Measurements from ENCODE around the gene MARCHF5. TPM values are rescaled to one million over a fixed set of nuclear protein-coding genes. Genes with fewer than 3 reads are reported as not detected.

MARCHF5 gene
- total RNA-seq, 1 donor from 2014 or later, result 52.1 TPM

DNA sequence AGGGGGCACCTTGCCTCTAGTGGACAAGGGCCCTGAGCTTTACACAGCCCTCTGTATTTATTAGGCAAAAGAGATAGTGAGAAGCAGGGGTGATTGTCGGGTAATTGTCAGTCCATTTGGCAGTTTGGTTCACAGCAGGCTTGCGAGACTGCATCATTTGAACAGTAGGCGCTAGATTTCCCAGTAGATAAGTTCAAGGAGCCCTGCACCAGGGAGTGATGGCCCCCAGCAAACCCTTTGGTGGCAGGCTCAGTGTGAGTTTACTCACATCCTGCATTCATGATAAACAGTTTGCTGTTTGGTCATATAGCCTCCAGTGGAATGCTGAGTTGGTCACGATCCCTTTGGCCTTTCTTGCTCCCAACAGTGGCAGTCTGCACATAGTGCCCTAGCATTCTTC is 59.4 kb downstream of the MARCHF5 start:
- Mint-ChIP-seq H3K4me3 (ENCODE audit: unreplicated experiment) (no peak overlapping the region), H3K36me3 (ENCODE audit: low read depth, unreplicated experiment) (peaks cover 7% of the 10 kb centered on the region), H3K4me1 (ENCODE audit: low read depth, unreplicated experiment) (no peaks in the 10 kb centered on the region), H3K9me3 (ENCODE audit: unreplicated experiment) (no peaks in the 10 kb centered on the region), H3K27ac (ENCODE audit: unreplicated experiment) (no peak overlapping the region), H3K27me3 (ENCODE audit: low read depth, unreplicated experiment) (no peaks in the 10 kb centered on the region)
- DNase-seq (ENCODE audit: low read depth) (no peak), FAIRE-seq (no peak)
- Histone ChIP-seq H3K9me3 (ENCODE audit: insufficient read depth, low read depth, low read length) (no peaks in the 10 kb centered on the region), H3K4me1 (ENCODE audit: insufficient read depth, low read length) (no peaks in the 10 kb centered on the region), H2AFZ (ENCODE audit: low read depth, low read length) (no peak overlapping the region), H3K27ac (ENCODE audit: low read depth, low read length) (no peak overlapping the region), H3K9ac (ENCODE audit: low read length) (no peak overlapping the region), H3K4me3 (ENCODE audit: insufficient read depth, low read depth, low read length) (no peak overlapping the region), H3K79me2 (ENCODE audit: insufficient read depth, low read length) (no peaks in the 10 kb centered on the region), H3K27me3 (ENCODE audit: insufficient read depth, low read length) (no peaks in the 10 kb centered on the region), H4K20me1 (ENCODE audit: insufficient read depth, low read length) (peaks cover 5% of the 10 kb centered on the region), H3K4me2 (ENCODE audit: low read length) (no peak overlapping the region), H3K36me3 (ENCODE audit: insufficient read depth, low read length) (peaks cover 14% of the 10 kb centered on the region)
- TF ChIP-seq, protein P1, sequence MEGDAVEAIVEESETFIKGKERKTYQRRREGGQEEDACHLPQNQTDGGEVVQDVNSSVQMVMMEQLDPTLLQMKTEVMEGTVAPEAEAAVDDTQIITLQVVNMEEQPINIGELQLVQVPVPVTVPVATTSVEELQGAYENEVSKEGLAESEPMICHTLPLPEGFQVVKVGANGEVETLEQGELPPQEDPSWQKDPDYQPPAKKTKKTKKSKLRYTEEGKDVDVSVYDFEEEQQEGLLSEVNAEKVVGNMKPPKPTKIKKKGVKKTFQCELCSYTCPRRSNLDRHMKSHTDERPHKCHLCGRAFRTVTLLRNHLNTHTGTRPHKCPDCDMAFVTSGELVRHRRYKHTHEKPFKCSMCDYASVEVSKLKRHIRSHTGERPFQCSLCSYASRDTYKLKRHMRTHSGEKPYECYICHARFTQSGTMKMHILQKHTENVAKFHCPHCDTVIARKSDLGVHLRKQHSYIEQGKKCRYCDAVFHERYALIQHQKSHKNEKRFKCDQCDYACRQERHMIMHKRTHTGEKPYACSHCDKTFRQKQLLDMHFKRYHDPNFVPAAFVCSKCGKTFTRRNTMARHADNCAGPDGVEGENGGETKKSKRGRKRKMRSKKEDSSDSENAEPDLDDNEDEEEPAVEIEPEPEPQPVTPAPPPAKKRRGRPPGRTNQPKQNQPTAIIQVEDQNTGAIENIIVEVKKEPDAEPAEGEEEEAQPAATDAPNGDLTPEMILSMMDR (IDR thresholded peaks at IDR 0.05; ENCODE audit: insufficient read depth, low read depth, low read length), result no peak
- TF ChIP-seq EZH2 (IDR thresholded peaks at IDR 0.05; ENCODE audit: insufficient read depth, low read length), result no peak

DNA sequence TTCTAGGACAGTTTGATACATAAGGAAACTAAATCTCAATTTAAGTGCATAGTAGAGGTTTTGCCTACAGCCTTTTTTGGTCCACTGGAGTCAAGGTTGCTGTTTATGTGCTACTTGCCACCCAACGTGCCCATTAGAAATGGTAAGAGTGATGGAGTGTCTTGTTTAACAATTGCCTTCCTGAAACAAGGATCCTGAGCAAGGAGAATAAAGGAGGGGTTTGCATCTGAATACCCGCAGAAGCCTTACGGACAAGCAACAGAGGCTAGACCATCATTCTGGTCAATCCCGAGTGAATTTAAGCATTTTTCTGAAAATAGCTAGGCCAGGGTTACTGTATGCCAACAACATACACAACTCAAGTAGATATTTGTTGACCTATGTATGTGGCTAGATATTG is 63.6 kb downstream of the MARCHF5 start:
- Histone ChIP-seq H3K4me1 (ENCODE audit: insufficient read depth, low read length) (no peaks in the 10 kb centered on the region), H3K27ac (ENCODE audit: low read depth, low read length) (no peak overlapping the region), H3K4me3 (ENCODE audit: insufficient read depth, low read depth, low read length) (no peak overlapping the region), H3K79me2 (ENCODE audit: insufficient read depth, low read length) (no peaks in the 10 kb centered on the region), H4K20me1 (ENCODE audit: insufficient read depth, low read length) (no peaks in the 10 kb centered on the region), H3K36me3 (ENCODE audit: insufficient read depth, low read length) (peaks cover 7% of the 10 kb centered on the region), H3K9ac (ENCODE audit: low read length) (no peak overlapping the region), H3K4me2 (ENCODE audit: low read length) (no peak overlapping the region), H3K27me3 (ENCODE audit: insufficient read depth, low read length) (no peaks in the 10 kb centered on the region), H2AFZ (ENCODE audit: low read depth, low read length) (no peak overlapping the region), H3K9me3 (ENCODE audit: insufficient read depth, low read depth, low read length) (no peaks in the 10 kb centered on the region)
- H3K4me3 Mint-ChIP-seq (ENCODE audit: unreplicated experiment), result no peak overlapping the region
- DNase-seq (ENCODE audit: low read depth), result no peak
- H3K27me3 Mint-ChIP-seq (ENCODE audit: low read depth, unreplicated experiment), result no peaks in the 10 kb centered on the region
- H3K9me3 Mint-ChIP-seq (ENCODE audit: unreplicated experiment), result no peaks in the 10 kb centered on the region
- TF ChIP-seq EZH2 (IDR thresholded peaks at IDR 0.05; ENCODE audit: insufficient read depth, low read length), result no peak
- TF ChIP-seq, protein P1 (IDR thresholded peaks at IDR 0.05; ENCODE audit: insufficient read depth, low read depth, low read length), result no peak
- no peak for FAIRE-seq
- no peak overlapping the region for H3K27ac Mint-ChIP-seq (ENCODE audit: unreplicated experiment)
- peaks cover 6% of the 10 kb centered on the region for H3K36me3 Mint-ChIP-seq (ENCODE audit: low read depth, unreplicated experiment)
- no peaks in the 10 kb centered on the region for H3K4me1 Mint-ChIP-seq (ENCODE audit: low read depth, unreplicated experiment)

DNA sequence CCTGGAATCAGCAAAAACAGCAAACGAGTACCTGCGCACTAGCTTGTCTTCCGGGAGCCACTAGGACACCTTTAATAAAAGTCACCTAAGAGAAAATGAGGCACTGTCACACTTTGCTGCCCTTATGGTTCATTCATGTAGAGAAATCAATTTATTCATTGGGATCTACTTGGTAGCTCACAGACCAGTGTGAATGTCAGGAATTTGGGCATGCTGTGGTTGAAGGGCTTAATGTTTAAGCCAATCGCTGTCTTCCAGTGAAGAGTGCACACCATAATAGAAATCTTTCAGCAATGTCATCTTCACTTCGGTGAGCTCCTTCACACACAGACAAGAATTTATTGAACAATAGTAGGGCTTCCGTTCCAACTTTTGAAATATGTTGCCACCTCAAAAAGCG is 65.1 kb downstream of the MARCHF5 start:
- Histone ChIP-seq H3K36me3 (ENCODE audit: insufficient read depth, low read length) (no peaks in the 10 kb centered on the region), H3K27me3 (ENCODE audit: insufficient read depth, low read length) (no peaks in the 10 kb centered on the region), H3K4me3 (ENCODE audit: insufficient read depth, low read depth, low read length) (no peak overlapping the region), H3K4me2 (ENCODE audit: low read length) (no peak overlapping the region), H3K27ac (ENCODE audit: low read depth, low read length) (no peak overlapping the region), H4K20me1 (ENCODE audit: insufficient read depth, low read length) (no peaks in the 10 kb centered on the region), H3K79me2 (ENCODE audit: insufficient read depth, low read length) (no peaks in the 10 kb centered on the region), H3K9ac (ENCODE audit: low read length) (no peak overlapping the region), H2AFZ (ENCODE audit: low read depth, low read length) (no peak overlapping the region), H3K4me1 (ENCODE audit: insufficient read depth, low read length) (no peaks in the 10 kb centered on the region), H3K9me3 (ENCODE audit: insufficient read depth, low read depth, low read length) (no peaks in the 10 kb centered on the region)
- DNase-seq (ENCODE audit: low read depth) (no peak), FAIRE-seq (no peak)
- Mint-ChIP-seq H3K9me3 (ENCODE audit: unreplicated experiment) (no peaks in the 10 kb centered on the region), H3K36me3 (ENCODE audit: low read depth, unreplicated experiment) (no peaks in the 10 kb centered on the region), H3K4me1 (ENCODE audit: low read depth, unreplicated experiment) (no peaks in the 10 kb centered on the region), H3K27ac (ENCODE audit: unreplicated experiment) (no peak overlapping the region), H3K4me3 (ENCODE audit: unreplicated experiment) (no peak overlapping the region), H3K27me3 (ENCODE audit: low read depth, unreplicated experiment) (no peaks in the 10 kb centered on the region)
- TF ChIP-seq EZH2 (IDR thresholded peaks at IDR 0.05; ENCODE audit: insufficient read depth, low read length), result no peak
- TF ChIP-seq, protein P1 (IDR thresholded peaks at IDR 0.05; ENCODE audit: insufficient read depth, low read depth, low read length), result no peak

All from astrocyte (in vitro differentiated cells and primary cell).